ENCODE results near the gene RAD51B. TPM values are rescaled to one million over a fixed set of nuclear protein-coding genes. Genes with fewer than 3 reads are reported as not detected.

RAD51B gene
- total RNA-seq, 1 experiment from 2014 or later, result 20.0 TPM

DNA sequence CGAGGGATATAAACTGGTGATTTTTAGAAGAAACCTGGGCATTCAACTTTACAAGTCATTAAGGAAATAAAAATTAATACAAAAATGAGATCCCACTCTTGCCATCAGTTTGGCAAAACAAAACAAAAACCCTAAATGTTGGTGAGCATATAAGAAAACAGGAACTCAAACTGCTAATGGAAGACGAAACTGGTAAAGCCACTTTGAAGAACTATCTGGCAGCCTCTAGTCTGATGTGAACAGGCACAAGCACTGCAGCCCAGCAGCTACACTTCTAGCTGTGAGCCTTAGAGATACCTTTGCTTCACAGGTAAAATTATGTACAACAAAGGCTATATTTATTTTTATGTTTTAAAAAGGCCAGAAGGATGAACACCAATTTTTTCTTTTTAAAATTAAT lies 513.7 kb downstream of the RAD51B start:
- intact Hi-C loops (cut with micrococcal nuclease), result no loop called here
- no peaks in the 10 kb centered on the region for H3K27me3 ChIP-seq (ENCODE audit: insufficient read depth, low read length)
- H3K9ac ChIP-seq (ENCODE audit: low read length), result no peak overlapping the region
- H3K9me2 ChIP-seq (ENCODE audit: insufficient read depth), result no peaks in the 10 kb centered on the region
- H3K36me3 ChIP-seq (ENCODE audit: control insufficient read depth in 1 of 2, insufficient read depth in 2 of 2, low read length in 2 of 2), result no peaks in the 10 kb centered on the region
- ChIA-PET CTCF (no interaction called here), RAD21 (ENCODE audit: low non-redundant PET in 1 of 2, low total read pairs in 2 of 2, uncharacterized antibody in 2 of 2, unreplicated experiment in 2 of 2) (no interaction called here), POLR2A (no interaction called here)
- no peak overlapping the region for H3K27ac ChIP-seq (ENCODE audit: low read depth, low read length)
- H3K79me2 ChIP-seq (ENCODE audit: insufficient read depth, low read length), result no peaks in the 10 kb centered on the region
- no peaks in the 10 kb centered on the region for H4K20me1 ChIP-seq (ENCODE audit: insufficient read depth)
- no peaks in the 10 kb centered on the region for H3K9me3 ChIP-seq (ENCODE audit: control insufficient read depth in 1 of 2, insufficient read depth in 1 of 2, low read depth in 1 of 2, low read length in 2 of 2)
- BruUV-seq (replicated peaks), result no TSS peak
- H3K4me2 ChIP-seq (ENCODE audit: low read length), result no peak overlapping the region
- TF ChIP-seq JUND (IDR thresholded peaks at IDR 0.05), result no peak
- no peak for TF ChIP-seq CBX3 (IDR thresholded peaks at IDR 0.05; ENCODE audit: low read depth)
- no peak for TF ChIP-seq CEBPB (IDR thresholded peaks at IDR 0.05; ENCODE audit: low read depth)
- H3K4me1 ChIP-seq (ENCODE audit: control insufficient read depth in 1 of 2, insufficient read depth in 2 of 2, low read length in 2 of 2), result no peaks in the 10 kb centered on the region
- no peak overlapping the region for H2AFZ ChIP-seq (ENCODE audit: low read depth, low read length, poor library complexity, severe bottlenecking)
- no peak overlapping the region for H3K4me3 ChIP-seq (replicated peaks in 1 of 2; ENCODE audit: low read depth in 1 of 2, low read length in 2 of 2)
- DNase-seq (ENCODE audit: low read depth, low spot score), result no peak
- no peak for ATAC-seq

DNA sequence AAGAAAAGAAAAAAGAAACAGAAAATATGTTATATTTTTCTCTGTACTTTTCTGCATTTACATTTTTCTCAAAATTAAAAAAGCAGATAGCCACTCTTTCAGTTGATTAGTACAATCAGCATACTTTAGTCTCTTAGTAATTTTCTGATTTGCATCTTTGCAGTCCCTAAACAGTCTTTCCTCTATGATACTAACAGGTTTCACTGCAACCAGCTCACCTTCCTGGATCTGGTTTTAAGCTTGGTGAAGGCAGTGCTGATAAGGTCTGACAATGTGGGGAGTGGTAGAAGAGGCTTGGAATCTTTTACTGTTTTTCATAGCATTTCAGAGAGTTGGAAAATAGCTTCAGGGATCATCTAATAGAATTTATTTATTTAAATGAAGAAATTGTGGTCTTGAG lies 515.7 kb downstream of the RAD51B start:
- ChIA-PET CTCF (no interaction called here), POLR2A (no interaction called here), RAD21 (ENCODE audit: low non-redundant PET in 1 of 2, low total read pairs in 2 of 2, uncharacterized antibody in 2 of 2, unreplicated experiment in 2 of 2) (no interaction called here)
- intact Hi-C loops (cut with micrococcal nuclease), result no loop called here
- H3K9me2 ChIP-seq (ENCODE audit: insufficient read depth), result no peaks in the 10 kb centered on the region
- H3K36me3 ChIP-seq (ENCODE audit: control insufficient read depth in 1 of 2, insufficient read depth in 2 of 2, low read length in 2 of 2), result no peaks in the 10 kb centered on the region
- ATAC-seq (no peak), DNase-seq (ENCODE audit: low read depth, low spot score) (no peak)
- H3K79me2 ChIP-seq (ENCODE audit: insufficient read depth, low read length), result no peaks in the 10 kb centered on the region
- no peak overlapping the region for H3K9ac ChIP-seq (ENCODE audit: low read length)
- H3K27ac ChIP-seq (ENCODE audit: low read depth, low read length), result no peak overlapping the region
- H2AFZ ChIP-seq (ENCODE audit: low read depth, low read length, poor library complexity, severe bottlenecking), result no peak overlapping the region
- BruUV-seq (replicated peaks), result no TSS peak
- H3K9me3 ChIP-seq (ENCODE audit: control insufficient read depth in 1 of 2, insufficient read depth in 1 of 2, low read depth in 1 of 2, low read length in 2 of 2), result no peaks in the 10 kb centered on the region
- no peaks in the 10 kb centered on the region for H3K4me1 ChIP-seq (ENCODE audit: control insufficient read depth in 1 of 2, insufficient read depth in 2 of 2, low read length in 2 of 2)
- no peak for TF ChIP-seq ELF1 (IDR thresholded peaks at IDR 0.05; ENCODE audit: borderline replicate concordance, low read depth)
- TF ChIP-seq EZH2phosphoT487 (IDR thresholded peaks at IDR 0.05; ENCODE audit: borderline replicate concordance), result no peak
- TF ChIP-seq SP1 (IDR thresholded peaks at IDR 0.05; ENCODE audit: low read depth), result no peak
- no peak for TF ChIP-seq EGR1 (IDR thresholded peaks at IDR 0.05; ENCODE audit: low read depth)
- TF ChIP-seq, protein P1, sequence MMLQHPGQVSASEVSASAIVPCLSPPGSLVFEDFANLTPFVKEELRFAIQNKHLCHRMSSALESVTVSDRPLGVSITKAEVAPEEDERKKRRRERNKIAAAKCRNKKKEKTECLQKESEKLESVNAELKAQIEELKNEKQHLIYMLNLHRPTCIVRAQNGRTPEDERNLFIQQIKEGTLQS (IDR thresholded peaks at IDR 0.05), result no peak
- no peak for TF ChIP-seq JUND (IDR thresholded peaks at IDR 0.05)
- TF ChIP-seq, protein P2, sequence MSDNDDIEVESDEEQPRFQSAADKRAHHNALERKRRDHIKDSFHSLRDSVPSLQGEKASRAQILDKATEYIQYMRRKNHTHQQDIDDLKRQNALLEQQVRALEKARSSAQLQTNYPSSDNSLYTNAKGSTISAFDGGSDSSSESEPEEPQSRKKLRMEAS (IDR thresholded peaks at IDR 0.05), result no peak
- no peak for TF ChIP-seq SIN3A (IDR thresholded peaks at IDR 0.05; ENCODE audit: low read depth)
- H3K27me3 ChIP-seq (ENCODE audit: insufficient read depth, low read length), result no peaks in the 10 kb centered on the region
- H3K4me3 ChIP-seq (replicated peaks in 1 of 2; ENCODE audit: low read depth in 1 of 2, low read length in 2 of 2), result no peak overlapping the region
- H4K20me1 ChIP-seq (ENCODE audit: insufficient read depth), result no peaks in the 10 kb centered on the region
- H3K4me2 ChIP-seq (ENCODE audit: low read length), result no peak overlapping the region

Measured in HCT116 (cell line).